ENCODE results near the gene GOLGA6B. TPM values are rescaled to one million over a fixed set of nuclear protein-coding genes. Genes with fewer than 3 reads are reported as not detected.
"Not testable (repeated sequence)": the region's sequence is repeated elsewhere in the genome, so short reads cannot be mapped to it uniquely, and the experiment has no call there.

Gene GOLGA6B, protein sequence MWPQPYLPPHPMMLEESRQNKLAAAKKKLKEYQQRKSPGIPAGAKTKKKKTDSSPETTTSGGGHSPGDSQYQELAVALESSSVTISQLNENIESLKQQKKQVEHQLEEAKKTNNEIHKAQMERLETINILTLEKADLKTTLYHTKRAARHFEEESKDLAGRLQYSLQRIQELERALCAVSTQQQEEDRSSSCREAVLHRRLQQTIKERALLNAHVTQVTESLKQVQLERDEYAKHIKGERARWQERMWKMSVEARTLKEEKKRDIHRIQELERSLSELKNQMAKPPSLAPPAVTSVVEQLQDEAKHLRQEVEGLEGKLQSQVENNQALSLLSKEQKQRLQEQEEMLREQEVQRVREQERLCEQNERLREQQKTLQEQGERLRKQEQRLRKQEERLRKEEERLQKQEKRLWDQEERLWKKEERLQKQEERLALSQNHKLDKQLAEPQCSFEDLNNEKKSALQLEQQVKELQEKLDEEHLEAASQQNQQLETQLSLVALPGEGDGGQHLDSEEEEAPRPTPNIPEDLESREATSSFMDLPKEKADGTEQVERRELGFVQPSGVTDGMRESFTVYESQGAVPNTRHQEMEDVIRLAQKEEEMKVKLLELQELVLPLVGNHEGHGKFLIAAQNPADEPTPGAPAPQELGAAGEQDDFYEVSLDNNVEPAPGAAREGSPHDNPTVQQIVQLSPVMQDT
- not detected for polyA plus RNA-seq (2012; ENCODE audit: insufficient read depth, insufficient read length)

DNA sequence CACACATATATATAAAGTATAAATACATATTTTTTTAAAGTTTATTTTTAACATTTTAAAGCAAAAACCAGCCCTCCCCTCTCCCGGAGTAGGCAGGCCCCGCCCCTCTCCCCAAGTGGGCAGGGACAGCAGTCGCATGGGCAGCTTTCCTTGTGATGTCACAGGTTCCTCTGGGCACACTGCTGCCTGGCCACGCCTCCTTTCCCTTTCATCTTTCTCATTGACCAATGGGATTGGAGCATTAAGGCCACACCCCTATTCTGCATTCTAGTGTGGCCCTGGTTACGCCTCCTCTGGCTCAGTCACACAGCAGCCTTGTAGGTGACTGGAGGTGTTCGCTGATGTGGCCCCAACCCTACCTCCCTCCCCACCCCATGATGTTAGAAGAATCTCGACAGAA lies at the start of gene GOLGA6B:
Gene GOLGA6B, plus strand, starts transcription at position 301 of the 400 bp plus-strand sequence. Its CDS starts 41 bp downstream, at position 342.
- not testable (repeated sequence) for DNase-seq (ENCODE audit: low read depth, low spot score); H3K4me3 ChIP-seq (ENCODE audit: low read length)

DNA sequence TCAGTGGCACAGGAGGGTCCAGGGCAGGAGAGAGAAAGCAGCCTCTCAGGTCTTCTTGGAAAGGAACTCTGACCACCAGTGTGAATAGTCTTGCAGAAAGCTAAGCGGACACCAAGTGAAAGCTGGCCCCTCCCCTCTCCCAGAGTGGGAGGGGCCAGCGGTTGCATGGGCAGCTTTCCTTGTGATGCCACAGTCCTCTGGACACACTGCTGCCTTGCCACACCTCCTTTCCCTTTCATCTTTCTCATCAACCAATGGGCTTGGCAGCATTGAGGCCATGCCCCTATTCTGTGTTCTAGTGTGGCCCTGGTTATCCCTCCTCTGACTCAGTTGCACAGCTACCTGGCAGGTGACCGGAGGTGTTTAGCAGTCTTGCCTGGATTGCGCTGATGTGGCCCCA lies 49.7 kb upstream of the GOLGA6B start:
- no peak for DNase-seq (ENCODE audit: low read depth, low spot score)
- H3K4me3 ChIP-seq (ENCODE audit: low read length), result no peak overlapping the region

DNA sequence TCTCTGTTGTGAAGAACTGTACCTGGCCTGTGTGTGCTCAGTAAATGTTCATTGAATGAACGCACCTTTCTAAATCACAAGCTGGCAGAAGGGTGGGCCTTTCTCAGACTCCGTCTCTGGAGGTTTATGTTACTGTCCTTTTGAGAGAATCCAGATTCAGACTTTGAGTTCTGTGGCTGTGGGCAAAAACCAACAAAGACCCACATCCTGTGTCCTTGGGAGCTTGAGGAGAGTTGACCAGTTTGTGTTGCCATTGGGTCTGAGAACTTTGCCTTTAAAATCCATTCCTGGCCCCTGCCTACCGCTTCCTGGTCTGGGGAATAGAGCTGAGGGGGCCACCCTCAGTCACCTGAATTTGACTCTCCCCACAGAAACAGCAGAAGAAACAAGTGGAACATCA lies 46.4 kb upstream of the GOLGA6B start:
- not testable (repeated sequence) for DNase-seq (ENCODE audit: low read depth, low spot score); H3K4me3 ChIP-seq (ENCODE audit: low read length)

DNA sequence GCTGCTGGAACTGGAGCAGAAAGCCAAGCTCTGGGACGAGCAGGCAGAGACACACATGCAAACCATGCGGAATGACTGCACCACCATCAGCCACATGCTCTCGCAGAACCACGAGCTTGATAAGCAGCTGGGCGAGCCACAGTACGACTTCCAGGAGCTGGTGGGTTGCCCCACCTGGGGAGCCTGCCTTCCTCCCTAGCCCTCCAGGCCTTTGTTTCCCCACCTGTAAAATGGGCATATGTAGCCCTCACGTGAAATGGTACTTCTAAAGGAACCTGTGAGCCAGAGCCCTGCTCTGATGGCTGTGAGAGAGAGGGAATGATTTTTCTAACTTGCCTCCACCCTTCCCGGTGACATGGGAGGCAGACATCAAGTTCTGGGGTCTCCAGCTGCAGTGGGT lies 44.6 kb upstream of the GOLGA6B start:
- no peak for DNase-seq (ENCODE audit: low read depth, low spot score)
- no peak overlapping the region for H3K4me3 ChIP-seq (ENCODE audit: low read length)

DNA sequence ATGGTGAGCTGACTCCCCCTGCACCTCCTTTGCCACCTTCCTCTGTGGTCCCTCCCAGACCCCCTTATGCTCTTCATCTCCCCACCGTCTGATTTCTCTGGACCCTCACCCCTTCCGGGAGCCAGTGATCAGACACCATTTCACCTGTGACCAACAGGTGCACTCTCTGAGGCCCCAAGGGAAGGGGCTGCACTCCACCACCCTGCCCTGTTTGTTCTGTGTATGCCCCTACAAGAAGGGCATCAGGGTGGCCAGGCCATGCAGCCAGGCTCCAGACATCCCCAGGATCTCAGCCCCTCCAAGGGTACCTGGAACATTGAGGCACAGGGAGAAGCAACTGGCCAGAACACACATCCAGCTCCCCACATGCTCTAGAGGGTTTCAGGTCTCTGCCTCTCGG lies 42.2 kb upstream of the GOLGA6B start:
- H3K4me3 ChIP-seq (ENCODE audit: low read length); DNase-seq (ENCODE audit: low read depth, low spot score): not testable (repeated sequence)

DNA sequence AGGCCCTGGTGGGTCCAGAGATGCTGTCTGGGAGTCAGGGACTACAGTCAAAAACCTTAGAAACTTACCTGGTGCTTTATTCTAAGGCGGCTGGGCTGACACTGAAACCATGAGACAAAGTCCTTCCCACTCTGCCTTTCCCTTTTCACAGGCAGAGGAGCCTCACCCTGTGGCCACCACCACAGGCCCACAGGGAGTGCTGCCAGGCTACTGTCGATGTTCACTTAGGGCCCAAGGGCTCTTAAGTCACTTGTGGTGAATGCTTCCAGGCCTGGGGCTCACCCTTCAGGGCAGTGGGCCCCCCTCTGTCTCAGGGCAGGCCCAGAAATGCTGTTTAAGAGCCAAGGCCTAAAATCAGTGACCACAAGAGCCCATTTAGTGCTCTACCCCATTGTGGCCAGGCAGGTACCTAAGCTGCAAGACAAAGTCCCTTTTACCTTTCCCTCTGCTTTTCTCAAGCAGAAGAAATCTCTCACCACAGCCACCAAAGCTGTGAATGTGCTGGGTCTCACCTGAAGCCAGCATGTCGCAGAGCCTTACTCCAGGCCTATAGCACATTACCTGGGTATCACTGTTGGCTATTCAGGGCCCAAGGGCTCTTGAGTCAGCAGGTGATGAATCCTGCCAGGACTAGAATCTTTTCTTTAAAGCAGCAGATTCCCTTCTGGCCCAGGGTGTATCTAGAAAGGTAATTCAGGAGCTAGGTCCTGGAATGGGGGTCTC lies 39.5 kb upstream of the GOLGA6B start:
- no peak for DNase-seq (ENCODE audit: low read depth, low spot score)
- no peak overlapping the region for H3K4me3 ChIP-seq (ENCODE audit: low read length)

DNA sequence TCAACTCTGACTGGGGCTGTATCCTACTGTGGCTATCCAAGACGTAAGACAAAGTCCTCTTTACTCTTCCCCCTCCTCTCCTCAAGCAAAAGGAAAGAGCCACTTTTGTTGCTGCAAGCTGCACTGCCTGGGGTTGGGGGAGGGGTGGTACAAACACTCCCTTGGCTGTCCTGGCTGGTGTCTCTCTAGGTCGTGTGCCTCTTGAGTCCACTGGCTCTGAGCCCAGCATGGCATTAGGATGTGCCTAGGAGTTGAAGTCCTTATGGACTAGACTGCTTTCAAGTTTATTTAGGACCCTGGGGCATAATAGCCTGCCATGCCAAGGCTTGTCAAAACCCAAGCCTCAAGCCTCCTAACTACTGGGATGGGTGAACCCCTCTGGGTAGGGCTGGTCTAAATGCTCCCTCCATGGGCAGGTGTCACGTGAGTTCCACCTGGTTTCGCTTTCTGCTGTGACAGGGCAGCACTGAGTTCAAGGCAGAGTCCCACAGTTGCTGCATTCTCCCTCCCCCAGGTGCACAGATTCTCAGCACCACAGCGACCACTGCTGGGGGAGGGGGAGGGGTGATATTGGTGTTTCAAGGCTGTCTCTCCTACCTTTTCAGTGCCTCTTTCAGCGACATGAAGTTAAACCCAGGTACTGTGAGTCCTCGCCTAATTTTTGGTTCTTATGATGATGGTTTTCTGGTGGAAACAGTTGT lies 38.8 kb upstream of the GOLGA6B start:
- H3K4me3 ChIP-seq (ENCODE audit: low read length), result not testable (repeated sequence)
- DNase-seq (ENCODE audit: low read depth, low spot score), result peak; percentile 80

DNA sequence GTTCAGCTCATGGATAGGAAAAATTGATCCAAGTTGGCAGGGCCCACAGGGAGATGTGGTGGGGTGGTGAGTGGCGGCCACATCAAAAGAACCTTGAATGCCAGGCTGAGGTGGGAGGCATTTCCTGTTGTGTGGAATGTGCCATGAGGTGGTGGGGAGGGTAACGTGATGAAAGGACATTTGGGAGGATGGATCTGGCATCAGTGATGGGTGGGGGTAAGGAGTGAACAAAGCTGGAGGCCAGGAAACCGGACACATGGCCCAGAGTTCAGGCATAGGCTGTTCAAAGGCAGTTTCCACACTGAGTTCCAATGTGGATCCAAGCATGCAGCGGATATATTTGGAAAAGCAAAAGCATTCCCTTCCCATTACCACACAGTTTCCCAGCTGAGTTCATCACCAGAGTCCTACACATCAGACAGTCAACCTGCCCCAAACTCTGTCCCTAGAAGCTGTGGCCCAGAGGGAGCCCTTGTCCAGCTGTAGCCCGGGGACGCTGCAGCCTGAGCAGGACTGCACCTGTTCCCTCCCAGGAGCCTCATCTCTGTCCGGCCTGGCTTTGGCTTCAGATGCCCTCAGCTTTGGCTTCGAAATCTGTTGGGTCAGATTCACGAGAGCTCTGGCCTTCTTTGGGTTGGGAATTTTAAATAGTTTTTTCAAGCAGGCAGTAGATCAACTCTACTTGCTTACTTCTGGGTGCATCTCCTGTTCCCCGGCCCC lies 37.8 kb upstream of the GOLGA6B start:
- H3K4me3 ChIP-seq (ENCODE audit: low read length), result no peak overlapping the region
- peak; percentile 8 for DNase-seq (ENCODE audit: low read depth, low spot score)

DNA sequence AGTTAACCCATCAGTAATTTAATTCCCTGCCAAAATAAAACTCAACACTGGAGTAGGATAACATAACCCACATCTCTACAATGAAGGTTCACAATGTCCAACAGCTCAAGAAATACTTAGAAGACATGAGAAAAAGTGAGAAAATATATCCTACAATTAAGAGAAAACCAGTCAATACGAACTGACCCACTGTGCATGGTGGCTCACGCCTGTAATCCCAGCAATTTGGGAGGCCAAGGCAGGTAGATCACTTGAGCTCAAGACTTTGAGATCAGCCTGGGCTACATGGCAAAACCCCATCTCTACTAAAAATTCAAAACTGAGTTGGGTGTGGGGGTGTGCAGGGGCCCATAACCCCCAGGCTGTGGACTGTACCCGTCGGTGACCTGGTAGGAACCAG lies 30.6 kb upstream of the GOLGA6B start:
- H3K4me3 ChIP-seq (ENCODE audit: low read length); DNase-seq (ENCODE audit: low read depth, low spot score): not testable (repeated sequence)

DNA sequence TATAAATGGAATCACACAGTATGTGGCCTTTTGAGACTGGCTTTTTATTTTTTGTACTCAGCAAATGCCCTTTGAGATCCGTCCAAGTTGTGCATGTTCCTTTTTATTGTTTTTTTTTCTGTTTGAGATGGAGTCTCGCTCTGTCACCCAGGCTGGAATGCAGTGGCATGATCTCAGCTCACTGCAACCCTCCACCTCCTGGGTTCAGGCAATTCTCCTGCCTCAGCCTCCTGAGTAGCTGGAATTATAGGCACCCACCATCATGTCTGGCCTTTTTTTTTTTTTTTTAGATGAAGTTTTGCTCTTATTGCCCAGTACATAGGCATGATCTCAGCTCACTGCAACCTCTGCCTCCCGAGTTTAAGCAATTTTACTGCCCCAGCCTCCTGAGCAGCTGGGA lies 28.3 kb upstream of the GOLGA6B start:
- DNase-seq (ENCODE audit: low read depth, low spot score); H3K4me3 ChIP-seq (ENCODE audit: low read length): not testable (repeated sequence)

DNA sequence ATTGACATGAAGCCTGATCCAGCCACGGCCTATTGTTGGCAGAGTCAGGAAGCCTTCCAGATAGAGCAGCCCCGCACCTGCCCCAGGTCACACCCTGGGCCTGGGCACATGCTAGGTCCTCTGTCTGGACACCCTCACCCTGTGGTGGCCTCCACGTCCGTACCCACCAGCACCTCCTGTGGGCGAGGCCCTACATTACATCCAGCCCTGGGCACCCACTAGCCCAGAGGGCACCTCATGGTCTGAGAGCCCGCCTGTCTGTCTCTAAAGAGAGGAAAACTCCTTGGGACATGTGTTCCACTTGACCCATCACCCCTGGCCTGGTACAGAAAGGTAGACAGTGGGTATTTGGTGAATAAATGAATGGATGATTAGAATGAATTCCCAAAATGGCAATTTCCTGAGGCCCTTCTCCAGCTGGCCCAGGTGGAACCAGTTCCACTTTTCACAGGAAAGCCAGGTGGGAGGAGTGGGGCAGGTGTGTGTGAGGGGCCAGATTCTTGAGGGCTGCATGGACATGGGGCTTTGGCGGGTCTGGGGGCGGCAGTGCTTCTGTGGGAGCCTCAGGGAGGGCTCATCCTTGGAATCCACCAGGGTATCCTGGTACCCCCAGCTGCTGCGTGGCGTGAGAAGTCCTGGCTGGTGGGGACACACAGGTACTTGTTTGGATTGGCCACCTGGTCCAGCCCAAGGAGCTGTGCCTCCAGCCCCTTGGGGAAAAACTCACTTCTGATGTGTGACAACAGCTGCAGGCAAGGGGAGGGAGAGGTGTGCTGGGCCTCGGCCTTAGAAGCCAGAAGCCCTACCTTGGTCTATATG lies 26.0 kb upstream of the GOLGA6B start:
- not testable (repeated sequence) for H3K4me3 ChIP-seq (ENCODE audit: low read length); DNase-seq (ENCODE audit: low read depth, low spot score)

DNA sequence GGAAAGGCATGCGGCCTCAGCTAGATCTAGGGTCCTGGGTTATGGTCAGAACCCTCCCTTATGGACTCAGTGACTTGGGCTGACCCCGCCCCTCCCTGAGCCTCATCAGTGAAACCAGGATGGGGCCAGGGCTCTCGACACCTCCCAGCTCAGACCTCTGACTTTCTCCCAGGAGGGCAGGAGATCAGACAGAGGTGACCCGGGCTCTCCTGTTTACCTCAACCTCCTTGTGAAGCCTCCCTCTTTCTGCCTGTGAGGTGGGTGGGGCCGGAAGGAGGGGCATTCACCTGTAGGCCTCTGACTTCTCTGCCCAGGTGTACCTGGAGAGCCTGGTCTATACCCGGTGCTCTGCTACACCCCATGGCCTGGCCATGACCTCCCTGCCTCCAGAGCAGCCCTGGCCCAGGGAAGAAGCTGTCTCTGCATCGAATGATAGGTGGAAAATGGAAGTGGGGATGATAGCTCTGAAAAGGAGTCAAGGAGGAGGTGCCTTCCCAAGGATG lies 25.4 kb upstream of the GOLGA6B start:
- DNase-seq (ENCODE audit: low read depth, low spot score); H3K4me3 ChIP-seq (ENCODE audit: low read length): not testable (repeated sequence)

DNA sequence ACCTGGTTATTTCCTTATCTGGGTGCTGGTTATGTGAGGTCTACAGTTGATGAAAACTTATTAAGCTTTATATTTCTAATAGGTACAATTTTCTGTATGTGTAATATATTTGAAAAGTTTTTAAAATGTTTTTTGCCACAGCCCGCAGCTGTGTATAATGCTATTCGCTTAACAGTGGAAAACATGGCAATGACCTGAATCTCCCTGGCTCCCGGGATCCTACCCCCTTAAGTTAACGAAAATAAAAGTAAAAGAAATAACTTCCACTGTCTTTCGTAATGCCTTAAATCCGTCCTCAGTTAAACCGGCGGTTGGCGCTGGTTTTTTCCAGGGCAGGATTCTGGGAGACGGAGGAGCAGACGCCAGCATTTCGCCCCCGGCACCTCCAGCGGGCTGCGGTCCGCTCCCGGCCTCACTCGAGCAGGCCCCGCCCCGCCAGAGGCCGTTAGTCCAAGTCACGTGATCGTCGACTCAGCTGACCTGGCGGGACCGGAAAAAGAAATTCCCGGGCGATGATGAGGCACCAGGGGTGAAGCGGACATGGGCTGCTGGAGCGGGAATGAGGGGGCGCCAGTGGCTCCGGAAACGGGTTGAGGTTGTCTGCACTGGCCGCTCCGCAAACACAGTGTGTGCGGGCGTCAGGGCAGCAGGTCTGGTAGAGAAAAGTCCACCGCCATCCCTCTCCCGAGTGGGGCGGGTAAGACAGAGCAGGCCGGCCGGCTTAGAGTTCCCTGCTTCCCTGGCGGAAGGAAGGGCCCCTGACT lies 17.8 kb upstream of the GOLGA6B start:
- peak overlapping the region; percentile 33 for H3K4me3 ChIP-seq (ENCODE audit: low read length)
- DNase-seq (ENCODE audit: low read depth, low spot score), result peak; percentile 20

DNA sequence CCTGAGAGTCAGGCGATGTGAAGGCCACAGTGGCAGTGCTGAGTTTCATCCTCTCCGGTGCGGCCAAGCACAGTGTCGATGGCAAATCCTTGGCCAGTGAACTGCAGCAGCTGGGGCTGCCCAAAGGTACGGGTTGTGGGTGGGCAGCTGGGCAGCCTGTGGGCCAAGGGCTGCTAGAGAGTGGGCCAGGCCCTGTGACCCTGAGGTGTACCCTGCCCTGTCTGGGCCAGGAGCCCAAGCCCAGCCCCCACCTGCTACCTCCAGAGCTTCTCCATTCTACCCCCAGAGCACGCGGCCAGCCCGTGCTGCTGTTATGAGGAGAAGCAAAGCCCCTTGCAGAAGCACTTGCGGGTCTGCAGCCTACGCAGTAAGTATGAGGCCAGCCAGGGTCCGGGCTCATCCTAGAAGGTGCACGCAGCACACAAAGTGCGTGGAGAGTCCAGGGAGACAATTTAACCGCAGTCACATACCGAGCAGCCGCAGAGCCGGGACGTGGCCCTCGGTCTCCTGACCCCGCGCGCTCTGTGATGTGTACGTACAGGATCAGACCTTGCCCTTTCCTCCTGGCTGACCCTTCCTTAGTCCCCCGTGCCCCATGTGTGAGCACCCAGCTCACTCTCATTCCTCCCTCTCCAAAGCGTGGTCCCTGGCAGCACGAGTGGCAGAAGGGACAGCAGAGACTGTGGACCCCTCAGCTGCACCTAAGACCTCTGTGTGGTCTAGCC lies 14.6 kb upstream of the GOLGA6B start:
- not testable (repeated sequence) for H3K4me3 ChIP-seq (ENCODE audit: low read length); DNase-seq (ENCODE audit: low read depth, low spot score)

DNA sequence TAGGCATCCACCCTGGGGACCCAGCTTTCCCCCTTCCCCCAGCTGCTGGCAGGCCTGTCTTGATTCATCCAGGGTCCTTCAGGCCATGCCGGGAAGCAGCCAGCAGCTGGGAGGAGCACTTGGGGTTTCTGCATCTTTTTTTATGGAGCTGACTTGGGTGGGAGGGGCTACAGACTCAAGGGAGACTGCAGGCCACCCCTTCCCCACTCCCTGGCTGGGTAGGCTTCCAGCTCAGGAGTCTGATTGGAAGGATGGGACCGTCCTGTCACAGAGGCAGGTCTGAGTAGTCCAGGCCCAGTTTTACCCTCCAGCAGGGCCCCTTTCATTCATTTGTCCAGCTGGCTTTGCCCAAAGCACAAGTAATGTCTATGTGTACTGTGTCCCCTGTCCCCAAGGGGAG lies 12.2 kb upstream of the GOLGA6B start:
- not testable (repeated sequence) for H3K4me3 ChIP-seq (ENCODE audit: low read length); DNase-seq (ENCODE audit: low read depth, low spot score)

DNA sequence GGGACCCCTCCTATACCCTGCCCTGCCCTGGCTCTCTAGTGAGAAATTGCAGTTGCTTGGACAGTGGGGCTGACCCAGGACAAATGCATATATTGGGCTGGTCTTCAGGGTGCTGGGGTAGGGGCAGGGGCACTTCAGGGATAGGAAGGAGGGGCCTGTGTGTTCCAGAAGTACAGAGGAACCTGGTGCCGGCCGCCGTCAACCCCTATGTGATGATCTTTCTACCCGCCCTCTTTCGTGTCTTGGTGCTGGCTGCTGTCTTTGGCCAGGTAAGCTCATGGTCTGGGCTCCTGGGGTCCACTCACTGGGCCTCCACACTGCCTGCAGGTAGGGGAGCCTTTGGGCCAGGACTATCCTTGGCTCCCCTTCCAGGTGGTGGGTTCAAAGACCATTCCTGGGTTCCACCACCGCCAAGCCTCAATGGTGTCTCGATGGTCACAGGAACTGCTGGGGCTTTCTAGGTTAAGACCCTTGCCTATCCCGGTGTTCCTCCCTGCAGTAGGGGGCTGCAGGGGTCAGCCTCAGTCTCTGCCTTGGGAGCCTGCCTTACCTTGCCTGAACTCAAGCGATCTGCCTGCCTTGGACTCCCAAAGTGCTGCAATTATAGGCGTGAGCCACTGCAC lies 5.8 kb upstream of the GOLGA6B start:
- H3K4me3 ChIP-seq (ENCODE audit: low read length); DNase-seq (ENCODE audit: low read depth, low spot score): not testable (repeated sequence)
